Activated CD4-positive, CD25-positive, alpha-beta regulatory T cell treated with anti-CD3 and anti-CD28 coated beads, Interleukin-2, amount 50 U/mL, for 16 hours (primary cell): ENCODE measurements around the gene PPP2R5C.
"Not testable (repeated sequence)": the region's sequence is repeated elsewhere in the genome, so short reads cannot be mapped to it uniquely, and the experiment has no call there.

ENCODE experiments used
- DNase-seq: peaks from one replicate; pipeline ENCODE4 v3.0.0-alpha.2; 2020; ENCODE audit warnings: low read depth, low spot score

PPP2R5C gene

GRCh38 chr14:101781240-101782061 lies 19.9 kb downstream of the PPP2R5C start:
- DNase-seq = no peak

DNA sequence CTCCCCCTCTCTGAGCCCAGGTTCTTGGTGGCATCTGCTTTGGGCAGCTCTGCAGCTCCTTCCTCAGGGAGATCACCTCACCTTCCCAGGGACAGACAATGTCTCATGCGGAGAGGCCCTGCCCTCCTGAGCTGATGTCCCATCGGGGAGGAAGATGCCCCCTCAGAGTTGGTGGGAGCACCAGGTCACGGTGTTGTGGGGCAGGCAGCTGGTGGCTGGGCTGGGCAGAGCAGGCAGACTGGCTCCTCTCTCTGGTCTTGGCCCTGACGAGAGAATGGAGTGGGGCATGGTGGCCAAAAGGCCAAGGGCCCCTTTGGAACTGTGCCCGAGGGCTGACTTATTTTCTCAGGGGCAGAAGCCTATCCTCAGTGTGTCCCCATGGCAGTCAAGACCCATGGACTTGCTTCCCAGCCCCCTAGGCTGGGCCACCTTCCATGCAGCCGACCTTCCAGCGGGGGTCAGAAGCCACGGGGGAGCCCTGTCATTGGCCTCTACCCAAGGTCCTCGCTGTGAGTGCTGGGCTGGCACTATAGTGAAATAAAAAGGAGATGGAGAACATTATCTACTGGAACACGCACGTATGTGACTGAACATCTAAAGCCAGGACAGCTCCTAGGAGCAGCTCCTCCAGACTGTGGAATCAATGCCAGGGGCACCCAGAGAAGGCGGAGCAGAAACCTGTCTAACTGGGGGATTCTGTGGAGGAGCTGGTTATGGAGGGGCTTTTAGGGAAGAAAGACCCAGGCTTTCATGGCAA lies 21.9 kb downstream of the PPP2R5C start:
- no peak for DNase-seq

GRCh38 chr14:101784631-101785030 lies 23.1 kb downstream of the PPP2R5C start:
- no peak for DNase-seq

DNA sequence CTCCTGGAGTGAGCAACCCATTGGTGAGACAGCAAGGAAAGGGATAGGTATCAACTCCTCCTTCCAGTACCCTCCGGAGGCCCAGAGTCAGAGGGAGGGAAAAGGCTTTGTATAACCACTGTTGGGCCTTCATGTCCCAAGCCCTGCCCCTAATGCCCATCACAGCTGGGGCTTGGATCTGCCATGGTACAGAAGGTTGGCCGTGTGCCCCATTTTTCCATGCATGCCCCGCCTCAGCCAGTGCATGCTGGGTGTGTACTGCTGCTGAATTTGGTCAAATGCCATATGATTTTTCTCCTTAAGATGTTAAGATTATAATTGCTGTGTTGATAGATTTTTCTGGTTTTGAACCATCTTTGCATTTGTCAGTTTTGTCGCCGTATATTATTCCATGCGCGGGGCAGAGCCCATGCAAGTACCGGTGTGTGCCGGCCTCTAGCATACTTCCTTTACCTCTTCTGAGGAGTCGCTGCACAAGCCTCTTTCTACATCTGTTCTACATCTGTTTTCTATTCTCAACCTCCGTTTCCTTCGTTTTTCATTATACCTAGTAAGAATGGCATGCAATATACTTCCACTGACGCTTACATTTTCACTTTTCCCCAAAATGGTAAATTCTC lies 26.6 kb downstream of the PPP2R5C start:
- DNase-seq = no peak

- no peak for DNase-seq
These were observed 27.7 kb downstream of the PPP2R5C start for GRCh38 chr14:101789222-101789621.

- no peak for DNase-seq
These were observed 28.7 kb downstream of the PPP2R5C start for GRCh38 chr14:101790232-101790631.

DNA sequence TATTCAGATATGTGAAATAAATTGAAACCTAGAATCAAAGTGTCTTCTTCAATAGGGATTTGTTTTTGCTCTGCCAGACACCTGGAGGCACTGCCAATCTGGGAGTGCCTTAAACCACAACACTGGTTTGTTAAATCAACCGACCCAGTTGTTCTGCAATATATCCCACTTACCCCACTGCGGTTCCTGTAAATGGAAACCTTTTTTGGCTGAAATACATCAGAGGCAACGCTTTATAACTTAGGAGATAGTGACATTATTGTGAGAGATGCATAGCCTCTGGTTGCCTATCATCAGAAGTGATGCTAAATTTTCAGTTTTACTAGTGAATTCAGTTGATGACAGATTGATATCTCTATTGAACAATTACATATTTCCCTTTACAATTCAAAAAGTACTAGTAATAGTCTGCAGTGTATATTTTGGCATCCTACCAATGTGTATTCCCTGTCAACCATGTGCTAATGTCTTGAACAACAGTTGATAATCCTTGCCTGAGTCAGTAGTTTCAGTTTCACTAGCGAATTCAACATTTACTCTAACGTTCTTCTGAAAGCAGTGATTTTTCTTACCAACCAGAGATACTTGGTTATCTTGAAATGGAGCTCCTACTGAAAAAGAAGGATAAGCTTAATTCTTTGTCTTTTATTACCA lies 30.5 kb downstream of the PPP2R5C start:
- no peak for DNase-seq

GRCh38 chr14:101796016-101796415 lies 34.5 kb downstream of the PPP2R5C start:
- no peak for DNase-seq

DNA sequence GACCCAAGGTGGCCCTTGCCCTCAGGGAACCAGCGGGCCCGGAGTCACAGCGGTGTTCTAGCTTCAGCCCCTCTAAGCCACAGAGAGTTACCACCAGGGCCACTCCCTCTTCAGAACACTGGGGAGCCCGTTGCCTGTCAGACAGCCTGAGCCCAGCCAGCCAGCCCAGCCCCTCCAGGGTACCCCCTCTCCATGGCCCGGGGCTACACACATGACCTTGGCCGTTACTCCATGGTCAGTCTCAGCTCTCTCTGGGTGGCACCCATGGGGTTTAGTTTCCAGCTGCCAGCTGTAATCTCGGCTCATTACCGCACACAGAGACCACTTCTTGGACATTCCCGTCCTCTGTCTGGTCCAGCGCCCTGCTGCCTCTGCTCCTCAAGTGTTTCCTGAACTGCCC lies 35.0 kb downstream of the PPP2R5C start:
- no peak for DNase-seq

DNA sequence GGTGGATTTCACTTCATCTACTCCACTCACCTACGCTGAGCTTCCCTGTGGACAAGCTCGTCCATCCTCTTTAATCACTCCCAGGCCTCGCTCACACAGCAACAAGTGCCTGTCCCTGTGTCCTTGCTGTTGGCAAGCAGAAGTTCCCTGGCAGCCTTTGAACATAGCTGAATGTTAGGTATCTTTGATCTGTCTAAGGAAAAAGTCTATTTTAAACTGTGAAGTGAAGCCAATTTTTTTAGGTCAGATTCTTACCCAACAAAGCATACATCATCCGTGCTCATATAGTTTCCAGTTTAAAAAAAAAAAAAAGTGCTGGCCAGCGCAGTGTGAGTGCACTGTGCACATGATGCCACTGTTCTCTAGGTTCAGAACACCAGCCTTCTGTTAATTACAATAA lies 36.3 kb downstream of the PPP2R5C start:
- DNase-seq = no peak

DNA sequence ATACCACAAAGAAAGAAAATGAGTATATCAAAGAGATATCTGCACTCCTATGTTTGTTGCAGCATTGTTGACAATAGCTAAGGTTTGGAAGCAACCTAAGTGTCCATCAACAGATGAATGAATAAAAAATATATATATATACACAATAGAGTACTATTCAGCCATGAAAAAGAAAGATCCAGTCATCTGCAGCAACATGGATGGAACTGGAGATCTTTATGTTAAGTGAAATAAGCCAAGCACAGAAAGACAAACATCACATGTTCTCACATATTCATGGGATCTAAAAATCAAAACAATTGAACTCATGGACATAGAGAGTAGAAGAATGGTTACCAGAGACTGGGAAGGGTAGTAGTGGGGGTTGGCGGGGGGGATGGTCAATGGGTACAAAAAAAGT lies 42.9 kb downstream of the PPP2R5C start:
- DNase-seq = not testable (repeated sequence)

DNA sequence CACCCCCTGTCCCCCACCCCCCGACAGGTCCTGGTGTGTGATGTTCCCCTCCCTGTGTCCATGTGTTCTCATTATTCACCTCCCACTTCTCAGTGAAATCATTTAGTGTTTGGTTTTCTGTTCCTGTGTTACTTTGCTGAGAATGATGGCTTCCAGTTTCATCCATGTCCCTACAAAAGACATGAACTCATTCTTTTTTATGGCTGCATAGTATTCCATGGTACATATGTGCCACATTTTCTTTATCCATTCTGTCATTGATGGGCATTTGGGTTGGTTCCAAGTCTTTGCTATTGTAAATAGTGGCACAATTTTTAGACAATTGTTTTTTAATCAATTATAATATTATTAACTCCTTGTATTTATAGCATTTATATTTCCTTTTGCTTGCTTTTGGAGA lies 44.7 kb downstream of the PPP2R5C start:
- DNase-seq = not testable (repeated sequence)

DNA sequence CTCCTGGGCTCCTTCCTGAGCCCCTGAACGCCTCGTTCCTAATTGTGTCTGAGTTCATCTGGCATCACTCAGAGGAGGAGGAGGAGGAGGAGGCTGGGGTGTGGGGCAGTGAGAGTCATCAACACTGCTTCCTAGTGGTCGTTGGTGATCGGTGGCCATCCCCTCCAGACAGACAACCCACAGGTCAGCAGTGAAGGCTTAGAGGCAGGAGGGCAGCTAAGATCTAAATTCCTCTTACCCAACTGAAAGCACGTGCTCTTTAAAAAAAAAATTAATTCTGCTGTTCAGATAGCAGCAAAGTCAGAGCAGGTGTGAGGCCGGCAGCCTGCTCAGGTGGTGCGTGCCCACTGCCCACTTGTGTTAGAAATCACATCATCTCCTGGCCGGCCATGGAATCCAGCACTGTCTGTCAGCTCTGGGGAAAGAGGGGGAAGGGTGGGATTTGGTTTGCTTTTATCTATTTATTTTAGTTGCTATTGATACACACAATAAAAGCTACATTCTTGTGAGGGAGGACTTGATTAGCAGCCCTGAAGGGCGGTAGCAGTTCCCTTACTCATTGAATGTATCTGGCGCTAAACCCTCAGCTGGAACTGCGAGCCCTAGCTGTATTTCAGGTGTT lies 46.6 kb downstream of the PPP2R5C start:
- DNase-seq = no peak

DNA sequence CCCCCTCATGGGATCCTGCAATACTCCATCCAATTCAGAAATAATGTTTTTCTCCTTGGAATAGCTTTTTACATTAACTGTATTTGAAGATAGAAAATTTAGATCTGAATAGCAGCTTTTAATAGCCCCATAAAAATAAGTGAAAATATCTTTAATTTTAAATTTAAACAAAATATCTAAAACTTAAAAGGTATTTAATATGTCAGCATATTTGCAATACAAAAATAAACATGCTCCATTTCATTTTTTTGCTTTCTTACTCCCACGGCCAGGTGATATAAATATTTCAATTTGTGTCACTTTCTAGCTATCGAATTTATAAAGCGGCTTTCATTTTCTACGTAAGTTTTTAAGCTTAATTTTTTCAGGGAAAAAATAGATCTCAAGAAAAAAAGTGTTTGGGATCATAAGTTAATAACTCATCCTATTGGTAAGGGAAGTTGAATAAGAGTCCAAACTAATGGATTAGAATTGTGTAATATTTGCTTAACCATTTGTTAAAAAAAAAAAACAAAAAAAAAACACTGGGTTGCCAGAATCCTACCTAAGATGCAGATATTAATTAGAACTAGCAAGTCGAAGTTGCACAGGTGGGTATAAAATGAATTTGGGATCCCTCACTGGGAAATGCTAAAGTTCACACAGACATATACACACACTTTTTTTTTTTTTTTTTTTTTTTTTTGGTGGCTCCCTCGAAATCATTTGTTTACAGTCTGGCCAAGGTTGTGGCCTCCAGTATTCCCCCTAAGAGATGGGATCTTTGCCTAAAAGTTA lies 47.6 kb downstream of the PPP2R5C start:
- DNase-seq = no peak

DNA sequence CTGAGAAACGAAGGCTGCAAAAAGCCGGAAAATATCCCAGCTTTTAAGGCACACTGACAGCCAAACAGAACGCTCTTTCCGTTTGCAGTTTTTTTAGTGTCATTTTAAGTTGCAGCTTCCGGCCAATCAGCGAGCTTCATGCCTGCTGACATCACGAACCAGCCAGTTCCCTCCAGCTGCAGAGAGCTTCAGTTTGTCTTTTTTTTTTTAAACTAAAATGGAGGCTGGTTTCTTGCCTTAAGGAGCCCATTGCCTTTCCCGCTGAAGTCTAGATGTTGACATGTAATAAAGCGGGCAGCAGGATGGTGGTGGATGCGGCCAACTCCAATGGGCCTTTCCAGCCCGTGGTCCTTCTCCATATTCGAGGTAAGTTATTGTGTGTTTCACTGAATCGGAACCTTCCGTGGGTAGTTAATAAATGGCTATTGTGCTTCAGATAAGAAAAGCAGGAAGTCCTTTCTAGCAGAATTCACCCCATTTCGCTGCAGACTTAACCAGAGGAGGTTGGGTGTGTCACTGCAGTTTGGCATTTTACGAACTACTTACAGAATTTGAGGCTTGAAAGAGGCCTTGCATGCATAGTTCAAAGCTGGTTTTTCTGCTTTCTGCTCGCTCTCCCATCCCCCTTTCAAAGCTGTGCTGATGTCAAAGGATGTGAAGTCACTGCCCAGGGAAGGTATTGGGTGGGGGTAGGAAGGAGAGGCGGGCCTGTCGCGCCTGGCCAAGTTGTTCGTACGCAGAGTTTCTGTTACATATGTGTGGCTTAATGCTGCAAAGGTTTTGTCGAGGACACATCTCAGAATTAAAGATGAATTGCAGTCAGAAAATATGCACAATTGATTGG lies 48.4 kb downstream of the PPP2R5C start:
- peak; percentile 78 for DNase-seq

DNA sequence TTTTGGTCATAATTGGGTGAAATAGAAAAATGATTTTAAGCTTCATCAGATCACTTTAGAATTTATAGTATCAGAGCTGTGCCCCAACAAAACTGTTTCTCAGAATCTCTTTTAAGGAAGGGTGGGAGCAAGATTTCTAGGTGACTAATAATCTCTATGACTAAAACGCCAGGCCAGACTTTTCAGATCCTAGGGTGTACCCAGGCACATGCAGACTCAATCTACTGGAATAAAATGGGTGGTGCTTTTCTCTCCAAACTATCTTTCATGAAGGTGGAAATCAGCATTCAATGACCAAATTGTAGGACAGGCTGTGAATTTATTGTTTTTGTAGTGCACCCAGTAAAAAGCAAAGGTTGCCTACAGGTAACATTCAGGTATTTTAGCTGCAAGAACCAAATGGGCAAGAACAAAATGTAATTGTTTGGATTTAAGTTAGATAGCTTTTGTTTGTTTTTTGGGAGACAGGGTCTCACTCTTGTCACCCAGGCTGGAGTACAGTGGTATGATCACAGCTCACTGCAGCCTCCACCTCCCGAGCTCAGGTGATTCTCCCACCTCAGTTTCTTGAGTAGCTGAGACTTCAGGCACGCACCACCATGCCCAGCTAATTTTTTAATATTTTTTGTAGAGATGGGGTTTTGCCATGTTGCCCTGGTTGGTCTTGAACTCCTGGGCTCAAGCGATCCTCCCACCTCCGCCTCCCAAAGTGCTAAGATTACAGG lies 49.5 kb downstream of the PPP2R5C start:
- no peak for DNase-seq

- no peak for DNase-seq
These were observed 50.6 kb downstream of the PPP2R5C start for GRCh38 chr14:101812071-101812470.

- no peak for DNase-seq
These were observed 51.8 kb downstream of the PPP2R5C start for GRCh38 chr14:101813171-101813759.

GRCh38 chr14:101813833-101814232 lies 52.3 kb downstream of the PPP2R5C start:
- no peak for DNase-seq
